Left ventricle myocardium inferior (tissue), 1 donor: Measurements from ENCODE around the gene EID1. TPM values are rescaled to one million over a fixed set of nuclear protein-coding genes. Genes with fewer than 3 reads are reported as not detected.
"Not testable (repeated sequence)": the region's sequence is repeated elsewhere in the genome, so short reads cannot be mapped to it uniquely, and the experiment has no call there.

Source experiments
- DNase-seq: peaks from one replicate; pipeline ENCODE4 v3.0.0-alpha.2; 2020
- H3K27ac ChIP-seq: fragments of 200-600 bp; replicated peaks from 2 replicates; pipeline ENCODE4 v1.8.0; 2021
- H3K27me3 ChIP-seq: fragments of 200-600 bp; 2 replicates; pipeline ENCODE4 v1.8.0; 2021; ENCODE audit warnings: low read depth
- H3K36me3 ChIP-seq: fragments of 200-600 bp; 2 replicates; pipeline ENCODE4 v1.8.0; 2021
- H3K4me1 ChIP-seq: fragments of 200-600 bp; 2 replicates; pipeline ENCODE4 v1.8.0; 2021
- H3K4me3 ChIP-seq: fragments of 200-600 bp; 2 replicates; pipeline ENCODE4 v1.8.0; 2021; ENCODE audit warnings: mild to moderate bottlenecking, moderate library complexity
- H3K9me3 ChIP-seq: fragments of 200-600 bp; replicated peaks from 2 replicates; pipeline ENCODE4 v1.8.0; 2021
- intact Hi-C: fragments of 100-400 bp; cut with micrococcal nuclease; formaldehyde crosslinking; loops from one replicate; pipeline ENCODE4 v1.11.0; 2022
- total RNA-seq: library from RNA; stranded (reverse); fragmentation: NEBNext Ultra II Directional; extraction: Animal tissue kit (Norgen Biotek cat#: 25700); gene quantifications from one replicate; pipeline ENCODE4 v1.2.1, GENCODE V29; 2021
- TF ChIP-seq, protein P1 (sequence below): fragments of 200-600 bp; IDR thresholded peaks from 2 replicates; pipeline ENCODE4 v1.8.0; 2021; ENCODE audit warnings: antibody characterized with exemption, mild to moderate bottlenecking, borderline replicate concordance
- donor health status: DM: no; HTN: yes; CAD: no; lungs with severe emphysema.

Gene EID1
- total RNA-seq, 1 donor from 2014 or later = 227 TPM

DNA sequence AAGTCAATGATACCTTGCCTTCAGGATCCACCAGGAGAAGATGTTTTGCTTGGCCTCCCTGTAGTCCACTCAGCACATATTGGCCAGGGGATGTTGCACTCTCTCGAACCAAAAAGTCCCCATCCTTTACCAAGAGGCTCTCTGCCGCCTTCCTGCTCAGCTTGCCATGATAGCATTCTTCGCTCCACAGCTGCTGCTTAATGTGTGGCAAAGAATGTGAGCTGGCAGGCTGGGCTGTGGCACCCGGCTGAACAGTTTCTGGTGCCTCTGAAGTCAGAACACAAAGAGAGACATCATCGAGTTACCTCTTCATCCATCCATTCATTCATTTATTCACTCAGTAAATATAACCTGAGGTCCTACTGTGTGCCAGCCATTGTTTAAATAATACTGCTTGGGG, 43.2 kb upstream of the EID1 start:
- H3K27me3 ChIP-seq = no peaks in the 10 kb centered on the region
- H3K27ac ChIP-seq = no peak overlapping the region
- TF ChIP-seq, protein P1, sequence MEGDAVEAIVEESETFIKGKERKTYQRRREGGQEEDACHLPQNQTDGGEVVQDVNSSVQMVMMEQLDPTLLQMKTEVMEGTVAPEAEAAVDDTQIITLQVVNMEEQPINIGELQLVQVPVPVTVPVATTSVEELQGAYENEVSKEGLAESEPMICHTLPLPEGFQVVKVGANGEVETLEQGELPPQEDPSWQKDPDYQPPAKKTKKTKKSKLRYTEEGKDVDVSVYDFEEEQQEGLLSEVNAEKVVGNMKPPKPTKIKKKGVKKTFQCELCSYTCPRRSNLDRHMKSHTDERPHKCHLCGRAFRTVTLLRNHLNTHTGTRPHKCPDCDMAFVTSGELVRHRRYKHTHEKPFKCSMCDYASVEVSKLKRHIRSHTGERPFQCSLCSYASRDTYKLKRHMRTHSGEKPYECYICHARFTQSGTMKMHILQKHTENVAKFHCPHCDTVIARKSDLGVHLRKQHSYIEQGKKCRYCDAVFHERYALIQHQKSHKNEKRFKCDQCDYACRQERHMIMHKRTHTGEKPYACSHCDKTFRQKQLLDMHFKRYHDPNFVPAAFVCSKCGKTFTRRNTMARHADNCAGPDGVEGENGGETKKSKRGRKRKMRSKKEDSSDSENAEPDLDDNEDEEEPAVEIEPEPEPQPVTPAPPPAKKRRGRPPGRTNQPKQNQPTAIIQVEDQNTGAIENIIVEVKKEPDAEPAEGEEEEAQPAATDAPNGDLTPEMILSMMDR = no peak
- peaks cover 10% of the 10 kb centered on the region for H3K36me3 ChIP-seq
- no peak for DNase-seq
- H3K9me3 ChIP-seq = peaks cover 24% of the 10 kb centered on the region
- H3K4me1 ChIP-seq = no peaks in the 10 kb centered on the region
- intact Hi-C loops = no loop called here
- no peak overlapping the region for H3K4me3 ChIP-seq

DNA sequence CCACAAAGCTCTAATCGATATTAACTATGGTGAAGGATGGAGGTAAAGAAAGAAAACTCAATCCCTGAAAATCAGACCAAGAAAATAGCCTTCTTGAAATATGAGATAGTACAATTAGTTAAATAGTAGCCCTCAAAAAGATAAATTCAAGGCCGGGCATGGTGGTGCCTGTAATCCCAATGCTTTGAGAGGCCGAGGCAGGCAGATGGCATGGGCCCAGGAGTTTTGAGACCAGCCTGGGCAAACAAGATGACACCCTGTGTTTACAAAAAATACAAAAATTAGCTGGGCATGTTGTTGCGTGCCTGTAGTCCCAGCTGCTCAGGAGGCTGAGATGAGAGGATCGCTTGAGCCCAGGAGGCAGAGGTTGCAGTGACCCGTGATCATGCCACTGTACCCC, 35.4 kb upstream of the EID1 start:
- TF ChIP-seq, protein P1 = no peak
- Histone ChIP-seq H3K4me1 (no peaks in the 10 kb centered on the region), H3K4me3 (no peak overlapping the region), H3K9me3 (no peaks in the 10 kb centered on the region), H3K36me3 (no peaks in the 10 kb centered on the region), H3K27me3 (no peaks in the 10 kb centered on the region), H3K27ac (no peak overlapping the region)
- intact Hi-C loops = no loop called here
- no peak for DNase-seq

DNA sequence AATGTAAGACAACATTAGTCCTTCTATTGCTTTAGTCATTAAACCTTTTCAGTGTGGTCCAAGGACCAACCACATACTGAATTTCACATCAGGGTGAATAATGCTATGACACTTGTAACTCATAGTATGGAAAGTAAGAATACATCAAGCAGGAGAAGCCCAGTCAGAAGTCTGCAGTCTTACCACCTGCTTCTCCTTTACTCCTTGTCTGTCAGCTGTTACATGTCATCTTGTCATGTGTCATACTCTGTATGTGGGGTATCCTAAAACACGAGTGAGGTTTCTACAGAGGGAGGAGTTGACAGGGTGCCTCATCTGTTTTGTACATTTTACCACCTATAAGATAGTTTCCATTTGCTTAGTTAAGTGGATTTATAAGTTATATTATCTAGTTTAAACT, 32.8 kb upstream of the EID1 start:
- Histone ChIP-seq H3K4me1 (no peaks in the 10 kb centered on the region), H3K36me3 (no peaks in the 10 kb centered on the region), H3K9me3 (no peaks in the 10 kb centered on the region), H3K27me3 (no peaks in the 10 kb centered on the region), H3K4me3 (no peak overlapping the region), H3K27ac (no peak overlapping the region)
- TF ChIP-seq, protein P1 = no peak
- no peak for DNase-seq
- intact Hi-C loops = no loop called here

DNA sequence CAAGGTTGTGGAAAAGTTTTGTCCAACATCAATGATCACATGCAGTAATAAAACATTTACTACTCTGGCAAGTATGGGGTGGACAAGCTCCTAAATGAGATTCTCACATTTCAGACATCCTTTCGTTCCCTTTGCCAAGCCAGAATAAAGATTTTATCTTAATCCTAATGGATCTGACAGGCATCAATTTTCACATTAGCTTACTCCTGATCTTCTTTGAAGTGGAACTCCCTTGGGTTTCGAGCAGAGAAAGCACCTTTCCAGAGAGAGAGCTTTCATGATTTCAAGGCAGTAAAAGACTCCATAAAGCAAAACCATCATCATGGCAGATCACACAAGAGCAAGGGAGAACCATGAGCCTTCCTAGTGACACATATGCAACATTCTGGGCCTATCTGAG, 27.3 kb upstream of the EID1 start:
- intact Hi-C loops = no loop called here
- Histone ChIP-seq H3K36me3 (no peaks in the 10 kb centered on the region), H3K9me3 (no peaks in the 10 kb centered on the region), H3K27ac (no peak overlapping the region), H3K4me3 (no peak overlapping the region), H3K27me3 (no peaks in the 10 kb centered on the region), H3K4me1 (peaks cover 5% of the 10 kb centered on the region)
- TF ChIP-seq, protein P1 = no peak
- DNase-seq = no peak

DNA sequence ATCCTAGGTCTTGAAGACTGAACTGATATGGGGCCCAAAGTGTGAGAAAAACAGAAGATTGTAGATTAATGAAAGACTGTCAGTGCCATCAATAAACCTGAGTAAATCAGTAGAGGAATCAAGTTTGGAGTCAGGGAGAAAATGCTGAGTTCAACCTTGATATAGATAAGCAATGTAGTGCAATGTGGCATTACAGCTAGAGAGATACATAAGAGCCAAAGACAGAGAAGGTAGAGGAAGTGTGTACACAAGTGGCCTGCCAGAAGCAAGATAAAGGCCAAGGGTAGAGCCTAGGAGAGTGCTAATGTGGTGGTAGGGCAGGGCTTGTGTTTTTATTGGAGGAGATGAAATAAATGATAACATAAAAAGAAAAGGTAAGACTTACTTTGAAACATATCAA, 26.0 kb upstream of the EID1 start:
- H3K27me3 ChIP-seq = no peaks in the 10 kb centered on the region
- no peak overlapping the region for H3K27ac ChIP-seq
- peaks cover 12% of the 10 kb centered on the region for H3K4me1 ChIP-seq
- intact Hi-C loops = no loop called here
- H3K36me3 ChIP-seq = no peaks in the 10 kb centered on the region
- no peak overlapping the region for H3K4me3 ChIP-seq
- H3K9me3 ChIP-seq = no peaks in the 10 kb centered on the region
- no peak for DNase-seq
- TF ChIP-seq, protein P1 = no peak

DNA sequence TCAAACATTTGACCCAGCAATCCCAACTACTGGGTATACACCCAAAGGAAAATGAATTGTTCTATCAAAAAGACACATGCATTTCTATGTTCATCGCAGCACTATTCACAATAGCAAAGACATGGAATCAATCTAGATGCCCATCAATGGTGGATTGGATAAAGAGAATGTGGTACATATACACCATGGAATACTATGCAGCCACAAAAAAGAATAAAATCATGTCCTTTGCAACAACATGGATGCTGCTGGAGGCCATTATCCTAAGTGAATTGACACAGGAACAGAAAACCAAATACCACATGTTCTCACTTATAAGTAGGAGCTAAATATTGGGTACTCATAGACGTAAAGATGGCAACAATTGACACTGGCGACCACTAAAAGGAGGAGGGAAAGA, 23.5 kb upstream of the EID1 start:
- intact Hi-C loops, H3K9me3 ChIP-seq, H3K36me3 ChIP-seq, DNase-seq, H3K27ac ChIP-seq, H3K4me3 ChIP-seq, H3K27me3 ChIP-seq: not testable (repeated sequence)
- peaks cover 12% of the 10 kb centered on the region for H3K4me1 ChIP-seq
